Cerebellar nuclear complex (tissue), 1 donor: Measurements from ENCODE around the gene CRYBB1.

Source experiments
- DNase-seq, 2 experiments: peaks; one replicate each; lab custom pipeline; 2025; lab: John Stamatoyannopoulos, UW

CRYBB1 gene

DNA sequence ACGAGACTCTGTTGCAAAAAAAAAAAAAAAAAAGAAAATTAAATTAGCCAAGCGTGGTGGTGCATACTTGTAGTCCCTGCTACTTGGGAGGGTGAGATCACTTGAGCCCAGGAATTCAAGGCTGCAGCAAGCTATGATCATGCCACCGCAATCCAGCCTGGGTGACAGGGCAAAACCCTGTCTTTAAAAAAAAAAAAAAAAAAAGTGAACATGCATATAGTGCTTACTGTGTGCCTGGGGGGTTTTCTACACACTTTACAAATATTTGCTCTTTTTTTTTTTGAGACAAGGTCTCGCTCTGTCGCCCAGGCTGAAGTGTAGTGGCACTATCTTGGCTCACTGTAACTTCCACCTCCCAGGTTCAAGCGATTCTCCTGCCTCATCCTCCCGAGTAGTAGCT lies 40.7 kb downstream of the CRYBB1 start:
- DNase-seq, result no peak

DNA sequence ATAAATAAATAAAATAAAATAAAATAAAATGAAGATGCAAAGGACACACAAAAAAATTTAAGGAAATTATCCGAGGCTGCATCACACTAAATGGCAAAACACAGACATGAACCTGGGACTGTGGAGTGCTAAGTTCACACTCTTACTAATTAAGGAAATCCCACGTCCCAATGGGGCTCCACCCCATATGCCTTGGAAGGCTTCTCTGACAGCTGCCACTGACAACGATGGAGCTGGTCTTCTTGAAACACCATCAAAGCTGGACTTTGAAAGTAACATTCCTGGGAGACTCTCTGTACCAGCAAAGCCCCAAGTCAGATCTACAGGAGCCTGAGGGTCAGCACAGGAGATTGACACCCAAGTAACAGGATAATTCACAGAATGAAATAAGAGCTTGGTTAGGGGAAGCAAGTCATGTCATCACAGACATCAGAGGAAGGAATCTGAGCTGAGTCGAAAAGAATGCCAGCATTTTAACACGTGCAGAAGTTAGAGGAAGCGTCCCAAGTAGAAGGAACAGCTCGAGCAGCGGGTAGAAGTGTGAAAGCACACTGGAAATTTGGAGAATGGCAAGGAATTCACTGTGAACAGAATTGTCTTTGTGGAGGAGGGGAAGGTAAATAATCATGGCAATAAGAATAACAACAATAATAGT lies 41.7 kb downstream of the CRYBB1 start:
- DNase-seq, result no peak

DNA sequence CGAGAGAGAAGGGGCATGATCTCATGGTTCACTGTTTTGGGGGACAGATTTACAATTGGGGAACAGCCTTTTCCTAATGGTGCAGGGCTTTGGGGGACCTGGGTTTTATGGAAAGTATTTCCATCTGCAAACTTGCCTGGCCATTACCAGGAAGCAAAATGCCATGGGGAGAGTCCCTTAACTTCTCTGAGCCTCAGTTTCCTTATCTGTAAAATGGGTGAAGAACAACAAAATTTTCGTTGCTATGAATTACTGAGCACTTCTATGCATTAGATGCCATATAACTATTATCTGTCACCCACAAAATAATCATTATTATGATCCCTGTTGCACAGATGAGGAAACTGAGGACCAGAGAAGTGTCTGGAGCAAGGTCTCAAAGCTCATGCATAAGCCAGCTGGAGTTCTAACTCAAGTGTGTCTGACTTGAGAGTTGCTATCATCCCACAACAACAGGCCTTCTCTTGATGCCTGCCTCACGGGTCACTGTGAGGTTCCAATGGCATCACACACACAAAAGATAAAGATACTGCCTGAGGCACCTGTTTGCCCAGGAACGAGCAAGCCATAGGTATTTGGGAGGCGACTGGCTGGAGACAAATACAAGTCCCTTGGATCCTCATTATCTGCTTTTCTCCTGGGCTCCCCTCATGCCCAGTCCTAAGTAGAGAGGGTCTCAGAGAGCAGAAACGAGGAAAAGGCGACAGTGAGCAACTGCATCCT lies 43.7 kb downstream of the CRYBB1 start:
- DNase-seq, result no peak

DNA sequence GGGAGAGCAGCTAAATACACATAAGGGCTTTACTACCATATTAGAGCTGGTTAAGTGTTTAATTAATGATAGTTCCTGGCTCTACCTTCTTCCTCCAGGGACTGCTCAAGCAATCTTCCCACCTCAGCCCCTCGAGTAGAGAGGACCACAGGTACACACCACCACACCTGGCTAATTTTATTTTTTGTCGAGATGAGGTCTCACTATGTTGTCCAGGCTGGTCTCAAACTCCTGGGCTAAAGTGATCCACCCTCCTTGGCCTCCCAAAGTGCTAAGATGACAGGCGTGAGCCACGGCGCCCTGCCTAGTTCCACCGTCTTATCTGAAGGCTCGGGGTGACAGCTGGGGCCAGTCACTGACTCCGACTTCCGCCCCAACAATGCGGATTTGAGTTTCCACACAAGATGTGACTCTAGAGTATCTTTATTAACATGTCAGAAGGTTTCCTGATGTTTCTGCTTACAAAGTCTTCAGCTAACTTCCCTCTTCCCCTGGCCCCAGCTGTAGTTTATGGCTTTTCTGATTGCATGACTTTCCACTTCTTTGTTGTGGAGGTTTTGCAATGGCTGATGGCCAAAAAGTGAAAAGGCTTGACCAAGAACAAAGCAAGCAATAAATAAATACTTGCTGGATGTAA lies 44.7 kb downstream of the CRYBB1 start:
- no peak for DNase-seq

DNA sequence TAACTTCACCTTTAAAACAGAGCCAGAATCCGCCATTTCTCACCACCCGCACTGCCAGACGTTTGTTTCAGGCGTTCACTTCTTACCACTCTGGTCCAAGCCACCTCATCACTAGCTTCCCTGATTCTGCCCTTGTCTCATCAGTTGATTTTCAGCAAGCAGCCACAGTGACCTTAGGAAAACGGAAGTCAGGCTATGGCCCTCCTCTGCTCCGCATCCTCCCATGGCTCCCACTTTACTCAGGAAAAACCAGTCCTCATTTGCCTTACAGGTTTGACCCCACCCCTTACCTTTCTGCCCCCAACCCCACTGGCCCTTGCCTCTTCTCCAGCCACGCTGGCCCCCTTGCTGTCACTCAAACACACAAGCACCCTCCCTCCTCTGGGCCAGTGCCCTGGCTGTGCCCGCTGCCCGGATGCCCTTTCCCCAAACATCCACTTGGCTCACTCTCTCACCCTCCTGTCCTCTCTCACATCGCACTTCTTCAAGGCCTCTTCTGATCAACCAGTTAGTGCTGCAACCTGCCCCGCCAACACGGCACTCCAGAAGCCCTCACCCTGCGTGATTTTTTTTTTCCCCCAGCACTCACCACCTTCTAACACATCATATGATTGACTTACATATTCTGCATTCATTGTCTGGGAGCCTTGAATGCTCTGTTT lies 46.8 kb downstream of the CRYBB1 start:
- no peak for DNase-seq

DNA sequence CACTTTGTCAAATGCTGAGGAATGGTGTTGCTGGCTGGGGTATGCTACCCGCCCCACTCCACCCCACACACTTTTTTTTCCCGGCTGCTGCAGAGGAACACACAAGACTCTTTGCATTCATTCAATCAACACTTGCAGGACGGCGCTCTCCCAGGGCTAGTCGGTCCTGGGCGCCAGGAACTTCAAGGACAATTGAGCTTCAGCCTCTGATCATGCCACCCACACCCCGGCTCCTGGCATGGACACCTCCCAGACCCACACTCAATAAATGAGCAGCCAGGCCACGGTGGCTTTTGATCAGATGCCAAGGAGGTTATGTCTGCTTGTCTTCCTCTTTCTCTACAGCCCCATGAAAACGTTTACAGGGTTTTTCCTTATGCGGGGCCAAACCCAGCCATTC lies 47.7 kb downstream of the CRYBB1 start:
- DNase-seq, result no peak

DNA sequence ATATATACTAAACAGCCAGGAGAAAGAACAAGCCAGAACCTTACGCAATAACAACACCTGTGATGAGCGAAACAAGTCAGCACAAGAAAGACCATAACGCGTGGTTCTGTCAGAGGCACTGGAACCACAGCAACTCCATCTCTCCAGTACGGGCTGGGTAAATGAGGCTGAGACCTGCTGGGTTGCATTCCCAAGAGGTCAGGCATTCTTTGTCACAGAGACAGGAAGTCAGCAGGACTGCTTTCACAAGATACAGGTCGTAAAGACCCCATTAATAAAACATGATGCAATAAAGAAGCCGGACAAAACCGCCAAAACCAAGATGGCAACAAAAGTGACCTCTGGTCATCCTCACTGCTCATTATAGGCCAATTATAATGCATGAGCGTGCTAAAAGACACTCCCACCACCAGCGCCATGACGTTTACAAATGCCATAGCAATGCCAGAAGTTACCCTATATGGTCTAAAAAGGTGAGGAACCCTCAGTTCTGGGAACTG lies 49.6 kb downstream of the CRYBB1 start:
- DNase-seq, result no peak

DNA sequence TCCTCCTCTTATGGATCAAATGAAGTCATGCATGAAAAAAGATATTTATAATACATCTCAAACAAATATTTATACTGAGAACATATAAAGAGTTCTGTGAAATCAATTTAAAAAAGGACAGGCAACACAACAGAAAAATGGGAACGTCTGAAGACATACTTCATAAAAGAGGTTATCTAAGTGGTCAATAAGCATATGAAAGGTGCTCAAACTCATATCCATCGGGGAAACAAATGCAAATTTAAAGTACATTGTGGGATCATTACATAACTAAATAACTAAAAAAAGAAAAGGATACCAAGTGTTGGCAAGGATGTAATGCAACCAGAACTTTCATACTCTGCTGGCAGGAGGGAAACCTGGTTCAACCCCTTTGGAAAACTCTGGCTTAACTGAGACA lies 50.2 kb downstream of the CRYBB1 start:
- DNase-seq, result no peak

DNA sequence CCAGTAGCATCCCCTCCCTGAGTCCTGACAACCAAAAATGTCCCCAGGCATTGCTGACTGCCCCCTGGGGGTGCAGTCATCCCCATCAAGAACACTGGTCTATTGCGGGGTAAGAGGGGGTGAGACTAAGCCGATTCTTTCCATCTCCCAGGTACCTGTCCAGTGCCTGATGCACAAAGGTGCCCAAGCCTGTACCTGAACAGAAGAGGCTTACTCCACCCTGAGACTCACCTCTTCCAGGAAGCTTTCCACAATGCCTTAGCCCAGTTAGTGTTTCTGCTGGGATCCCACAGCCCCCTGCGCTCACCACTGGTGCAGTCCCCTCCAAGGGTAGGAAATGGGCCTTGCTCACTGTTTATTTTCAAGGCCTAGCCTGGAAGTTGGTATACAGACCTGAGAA lies 50.8 kb downstream of the CRYBB1 start:
- no peak for DNase-seq

DNA sequence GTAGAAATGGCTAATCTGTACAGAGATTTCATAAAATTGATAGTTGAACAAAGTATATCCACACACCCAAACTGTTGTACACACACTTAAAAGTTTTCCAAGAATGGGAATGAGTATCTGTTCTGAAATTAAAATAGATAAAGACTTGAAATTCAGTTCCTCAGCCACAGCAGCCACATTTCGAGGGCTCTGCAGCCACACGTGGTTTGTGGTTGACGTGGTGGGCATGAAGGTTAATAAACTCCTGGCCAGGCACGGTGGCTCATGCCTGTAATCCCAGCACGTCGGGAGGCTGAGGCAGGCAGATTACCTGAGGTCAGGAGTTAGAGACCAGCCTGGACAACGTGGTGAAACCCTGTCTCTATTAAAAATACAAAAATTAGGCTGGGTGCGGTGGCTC lies 51.9 kb downstream of the CRYBB1 start:
- no peak for DNase-seq

DNA sequence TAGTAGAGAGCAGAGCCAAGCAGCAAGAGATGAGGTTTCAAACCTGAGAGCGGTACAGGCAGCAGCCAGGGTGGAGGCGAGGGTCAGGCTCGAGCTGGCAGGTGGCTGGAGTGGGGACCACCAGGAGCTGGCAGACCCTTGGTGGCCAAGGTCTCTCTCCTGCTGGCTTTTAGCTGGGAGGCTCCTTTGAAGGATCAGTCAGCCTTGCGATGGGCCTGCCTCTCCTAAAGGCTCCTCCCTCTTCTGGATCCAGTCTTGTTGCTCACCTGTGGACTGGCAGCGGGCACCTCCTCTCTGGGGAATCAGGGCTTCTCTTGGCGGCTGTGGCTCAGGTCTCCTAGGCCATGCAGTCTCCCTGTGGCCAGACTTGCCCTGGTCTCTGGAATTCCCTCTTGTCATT lies 52.6 kb downstream of the CRYBB1 start:
- no peak for DNase-seq

DNA sequence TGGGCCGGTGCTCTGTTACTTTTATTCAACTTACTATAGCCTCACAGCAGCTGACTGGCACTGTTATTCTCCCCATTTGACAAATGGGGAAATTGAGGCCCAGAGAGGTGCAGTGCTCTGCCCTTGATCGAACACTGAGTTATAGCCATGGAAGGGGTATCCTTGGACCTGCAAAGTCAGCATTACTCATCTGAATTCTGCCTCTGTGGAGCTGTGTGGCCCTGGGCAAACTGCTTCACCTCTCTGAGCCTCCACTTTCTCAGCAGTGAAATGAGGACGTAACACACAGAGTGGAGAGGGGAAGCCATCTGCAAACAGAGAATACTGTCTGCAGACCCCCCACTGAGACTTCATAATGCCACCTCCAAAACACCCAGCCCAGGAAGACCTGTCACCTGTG lies 53.2 kb downstream of the CRYBB1 start:
- no peak for DNase-seq

DNA sequence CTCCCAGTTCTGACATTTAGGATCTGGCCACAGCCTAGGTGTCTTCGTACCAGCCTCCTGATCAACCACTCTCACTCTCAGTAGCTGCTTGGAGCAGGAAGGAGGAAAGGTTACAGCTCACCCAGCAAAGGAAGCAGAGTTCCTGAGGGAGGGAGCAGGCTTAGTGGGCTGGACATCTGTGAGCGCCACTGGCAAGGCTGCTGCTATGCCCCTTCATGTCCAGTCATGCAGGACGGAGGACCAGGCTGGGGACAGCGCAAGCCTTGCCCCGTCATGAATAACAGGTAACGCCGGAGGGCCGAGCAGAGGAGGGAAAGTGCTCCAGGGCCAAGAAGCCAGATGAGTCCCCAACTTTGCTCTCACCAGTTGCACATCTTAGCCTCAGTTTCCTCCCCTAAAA lies 53.6 kb downstream of the CRYBB1 start:
- no peak for DNase-seq

DNA sequence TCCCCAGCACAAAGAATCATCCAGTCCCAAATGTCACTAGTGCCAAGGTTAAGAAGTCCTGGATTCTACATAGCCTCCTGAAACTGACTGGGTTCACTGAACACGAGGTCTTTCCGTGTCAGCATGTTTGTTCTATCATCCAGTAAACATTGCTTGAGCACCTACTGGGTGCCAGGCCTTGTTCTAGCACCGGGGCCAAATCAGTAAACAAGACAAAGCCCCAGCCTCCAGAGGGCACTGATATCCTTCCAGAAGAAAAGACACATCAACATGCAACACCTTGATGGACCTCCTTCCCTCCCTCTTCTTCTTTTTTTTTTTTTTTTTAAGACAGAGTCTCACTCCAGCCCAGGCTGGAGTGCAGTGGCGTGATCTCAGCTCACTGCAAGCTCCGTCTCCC lies 54.8 kb downstream of the CRYBB1 start:
- DNase-seq, result no peak

DNA sequence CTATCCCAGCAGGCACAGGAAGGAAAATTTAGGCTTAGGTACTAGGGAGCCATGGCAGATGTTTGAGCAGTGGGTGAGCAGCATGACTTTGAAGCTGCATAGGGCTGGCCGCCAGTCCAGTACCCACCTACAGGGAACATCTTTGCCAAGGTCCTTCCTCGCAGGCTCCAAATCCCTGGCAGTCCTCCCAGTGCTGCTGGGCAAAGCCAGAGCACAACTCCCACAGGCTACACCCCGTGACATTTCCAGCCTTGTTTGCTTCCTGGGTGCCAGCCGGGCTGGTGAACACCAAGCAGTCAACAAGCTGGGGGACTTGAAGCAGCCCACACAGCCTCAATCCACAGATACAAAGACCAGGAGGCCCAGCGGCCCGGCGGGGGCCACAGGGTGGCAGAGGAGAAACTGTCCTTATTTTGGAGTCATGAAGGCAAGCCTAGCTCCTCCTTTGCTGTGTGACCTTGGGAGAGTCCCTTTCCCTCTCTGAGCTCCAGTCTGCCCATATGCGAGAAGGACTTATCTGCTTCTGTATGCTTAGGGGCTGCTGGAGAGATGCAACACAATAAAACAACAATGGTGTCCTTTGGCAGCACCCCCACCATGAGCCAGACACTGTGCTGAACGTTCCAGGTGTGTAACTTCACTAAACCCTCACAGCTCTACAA lies 55.9 kb downstream of the CRYBB1 start:
- DNase-seq, result no peak

DNA sequence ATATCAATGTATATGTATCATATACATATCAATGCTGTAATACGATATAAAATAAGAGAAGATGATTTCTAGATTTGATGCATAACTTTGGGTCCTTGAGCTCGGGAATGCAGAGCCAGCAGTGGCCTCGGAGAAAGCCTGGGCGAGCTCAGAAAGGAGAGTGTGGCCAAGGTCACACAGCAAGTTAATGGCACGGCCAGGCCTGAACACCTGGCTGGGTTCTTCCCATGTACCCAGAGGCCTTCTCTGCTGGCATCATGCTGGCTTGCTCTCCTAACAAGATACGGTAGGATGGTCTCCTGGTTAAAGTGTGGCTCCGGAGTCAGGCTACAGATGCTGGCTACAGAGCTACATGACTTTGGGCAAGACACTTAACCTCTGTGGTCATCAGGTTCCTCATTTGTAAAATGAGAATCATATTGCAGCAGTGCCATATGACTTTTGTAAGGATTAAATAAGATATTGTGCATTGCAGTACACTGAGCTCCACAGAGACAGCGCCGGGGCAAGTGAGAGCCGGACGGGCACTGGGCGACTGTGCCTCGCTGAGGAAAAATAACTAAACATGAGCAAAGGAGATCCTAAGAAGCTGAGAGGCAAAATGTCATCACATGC lies 57.8 kb downstream of the CRYBB1 start:
- DNase-seq, result no peak

DNA sequence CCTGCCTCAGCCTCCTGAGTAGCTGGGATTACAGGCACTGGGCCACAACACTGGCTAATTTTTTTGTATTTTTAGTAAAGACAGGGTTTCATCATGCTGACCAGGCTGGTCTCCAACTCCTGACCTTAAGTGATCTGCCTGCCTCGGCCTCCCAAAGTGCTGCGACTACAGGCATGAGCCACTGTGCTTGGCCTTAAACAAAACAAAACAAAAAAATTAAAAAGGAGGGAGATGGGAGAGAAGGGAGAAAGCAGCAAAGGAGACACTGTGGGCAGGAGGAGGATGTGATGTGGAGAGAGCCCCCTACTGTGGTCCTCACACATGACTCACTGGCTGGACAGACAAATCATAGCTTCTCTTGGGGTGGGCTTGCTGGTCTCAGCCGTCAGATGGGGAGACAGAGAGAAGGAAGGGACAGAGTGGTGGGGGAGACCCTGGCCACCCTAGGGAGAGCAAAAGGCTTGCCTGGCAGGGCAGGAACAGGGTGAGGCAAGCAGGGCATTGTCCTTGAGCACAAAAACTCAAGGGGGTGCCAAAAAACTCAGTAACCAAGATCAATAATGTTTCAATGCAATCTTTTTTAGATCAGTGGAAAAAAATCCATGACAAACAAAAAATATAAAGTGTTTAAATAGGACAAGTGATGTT lies 59.5 kb downstream of the CRYBB1 start:
- DNase-seq, result no peak

DNA sequence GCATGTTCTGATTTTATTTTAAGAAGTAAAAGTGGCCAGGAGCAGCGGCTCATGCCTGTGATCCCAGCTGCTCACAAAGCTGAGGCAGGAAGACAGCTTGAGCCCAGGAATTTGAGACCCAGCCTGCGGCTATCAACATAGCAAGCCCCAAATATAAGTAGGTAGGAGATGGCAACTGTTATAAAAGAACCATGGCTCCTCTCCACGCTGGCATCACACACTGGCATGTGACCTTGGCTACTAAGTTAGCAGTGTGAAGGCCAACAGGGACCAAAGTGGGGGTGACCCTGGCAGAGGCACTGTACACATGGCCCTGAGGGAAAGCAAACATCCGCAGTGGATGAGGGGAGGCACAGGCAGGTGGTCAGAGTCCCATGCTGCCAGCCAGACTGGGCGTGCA lies 60.9 kb downstream of the CRYBB1 start:
- DNase-seq, result no peak

DNA sequence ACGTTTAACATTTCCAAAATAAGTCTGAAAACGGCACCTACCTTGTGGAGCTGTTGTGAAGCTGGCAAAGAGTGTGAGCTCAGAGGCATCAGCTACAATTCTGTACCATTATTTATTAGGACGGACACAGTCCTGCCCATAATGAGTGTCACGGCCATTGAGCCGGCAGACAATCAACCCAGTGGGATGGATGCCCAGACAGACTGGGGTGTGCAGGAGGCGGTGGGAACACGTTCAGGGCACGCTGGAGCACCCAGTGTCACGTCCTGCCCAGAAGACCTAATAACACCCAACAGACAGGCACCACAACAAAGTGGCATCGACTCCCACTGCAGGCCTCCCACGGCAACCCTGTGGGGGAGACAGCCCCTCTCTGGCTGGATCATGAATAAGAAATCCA lies 62.3 kb downstream of the CRYBB1 start:
- DNase-seq, result no peak

DNA sequence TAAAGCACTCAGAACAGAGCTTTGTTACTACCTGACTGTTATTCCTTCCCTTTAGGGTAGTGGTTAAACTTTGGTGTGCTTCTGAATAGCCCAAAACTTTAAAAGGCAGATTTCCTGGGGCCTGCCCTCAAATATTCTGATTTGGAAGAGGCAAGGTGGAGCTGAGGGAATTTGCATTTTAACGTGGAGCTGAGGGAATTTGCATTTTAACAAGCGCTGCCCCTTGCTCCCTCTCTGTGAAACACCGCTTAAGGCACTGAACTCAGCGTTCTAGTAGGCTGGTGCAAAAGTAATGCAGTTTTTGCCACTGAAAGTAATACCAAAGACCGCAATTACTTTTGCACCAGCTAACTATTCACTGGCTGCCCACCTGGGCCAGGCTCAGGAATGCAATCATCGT lies 62.9 kb downstream of the CRYBB1 start:
- no peak for DNase-seq

DNA sequence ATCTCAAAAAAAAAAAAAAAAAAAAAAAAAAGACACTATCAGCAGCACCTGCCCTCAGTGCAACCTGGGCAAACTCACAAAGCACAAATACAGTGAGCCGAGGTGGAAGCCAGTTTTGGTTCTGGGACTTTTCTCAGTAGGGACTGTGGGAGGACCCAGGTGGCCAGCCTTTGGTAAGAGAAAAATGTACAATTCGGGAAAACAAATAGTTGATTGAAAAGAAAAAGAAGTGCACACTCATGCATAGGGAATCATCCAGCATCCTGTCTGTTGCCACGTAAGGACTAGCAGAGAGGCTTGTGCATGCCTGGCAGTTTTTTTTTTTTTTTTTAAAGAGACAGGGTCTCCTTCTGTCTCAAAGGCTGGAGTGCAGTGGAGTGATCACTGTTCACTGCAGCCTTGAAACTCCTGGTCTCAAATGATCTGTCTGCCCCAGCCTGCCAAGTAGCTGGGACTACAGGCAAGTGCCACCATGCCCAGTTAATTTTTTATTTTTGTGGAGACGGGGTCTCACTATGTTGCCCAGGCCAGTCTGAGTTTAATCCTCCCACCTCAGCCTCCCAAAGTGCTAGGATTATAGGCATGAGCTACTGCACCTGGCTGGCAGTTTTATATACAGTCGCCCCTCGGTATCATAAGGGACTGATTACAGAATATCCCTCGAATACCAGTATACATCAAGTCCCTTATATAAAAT lies 64.6 kb downstream of the CRYBB1 start:
- DNase-seq, result no peak
